Stomach (tissue), 9 donors: ENCODE measurements around the gene CORO2B. TPM values are rescaled to one million over a fixed set of nuclear protein-coding genes. Genes with fewer than 3 reads are reported as not detected.
A peak's percentile ranks its signal among the peaks of the same experiment; 100 is the strongest.

Experiments used
- DNase-seq, 2 donors: peaks; one replicate each; pipeline versions ENCODE4 v3.0.0 to v3.0.0-alpha.2; 2013 to 2019
- H3K27ac ChIP-seq, 5 donors: fragments of 200-600 bp in 4 of 5; sonication (generic) in 4 of 5; one replicate each; pipeline ENCODE4 v1.5.1; 2013 to 2019; ENCODE audit warnings: mild to moderate bottlenecking in 1 of 5, moderate library complexity in 1 of 5
- H3K27me3 ChIP-seq, 3 donors: fragments of 200-600 bp; sonication (generic); one replicate each; pipeline ENCODE4 v1.5.1; 2017 to 2019; ENCODE audit warnings: mixed run types in 1 of 3
- H3K36me3 ChIP-seq, 4 donors: fragments of 200-600 bp; sonication (generic); 1 replicate in 3 of 4; 2 replicates in 1 of 4; pipeline ENCODE4 v1.5.1; 2016 to 2019
- H3K4me1 ChIP-seq, 4 donors: fragments of 200-600 bp; sonication (generic); one replicate each; pipeline ENCODE4 v1.5.1; 2016 to 2019
- H3K4me3 ChIP-seq, 4 donors: fragments of 200-600 bp; sonication (generic) in 3 of 4; one replicate each; pipeline ENCODE4 v1.5.1; 2016 to 2019; ENCODE audit warnings: mild to moderate bottlenecking in 1 of 4
- H3K9me3 ChIP-seq, 4 donors: fragments of 200-600 bp; sonication (generic); one replicate each; pipeline ENCODE4 v1.5.1; 2016 to 2019
- CTCF ChIP-seq, 7 experiments: fragments of 450-650 bp in 4 of 7; fragments of 200-600 bp in 3 of 7; sonication (generic) in 3 of 7; IDR thresholded peaks; one replicate each; pipeline ENCODE4 v1.5.1; 2016 to 2019; ENCODE audit warnings: antibody characterized with exemption in 7 of 7, control low read depth in 2 of 7, mild to moderate bottlenecking in 1 of 7
- EP300 ChIP-seq: sonication (generic); formaldehyde crosslinking; IDR thresholded peaks from one replicate; pipeline ENCODE4 v1.6.1; 2017; ENCODE audit warnings: antibody characterized with exemption
- POLR2A ChIP-seq, 4 donors: fragments of 450-650 bp; IDR thresholded peaks; one replicate each; pipeline ENCODE4 v1.6.1; 2016; ENCODE audit warnings: antibody characterized with exemption in 4 of 4, control low read depth in 2 of 4, mild to moderate bottlenecking in 1 of 4, moderate library complexity in 1 of 4
- POLR2AphosphoS5 ChIP-seq, 3 donors: sonication (generic); formaldehyde crosslinking; IDR thresholded peaks; one replicate each; pipeline ENCODE4 v1.6.1; 2016; ENCODE audit warnings: antibody characterized with exemption in 3 of 3
- WGBS, 5 donors: extraction: QIAGEN DNeasy Blood & Tissue Kit in 3 of 5; methylation state at CpG; one replicate each; pipeline versions ENCODE4 v1.1.5 to v1.1.7; 2013 to 2018; 5-methylcytosine and 5-hydroxymethylcytosine counted together
- intact Hi-C: fragments of 100-400 bp; cut with DNase I; formaldehyde crosslinking; loops from one replicate; pipeline ENCODE4 v1.15.1; 2023; ENCODE audit warnings: low total_unique reads
- polyA plus RNA-seq, 3 donors: library from polyadenylated mRNA; stranded (reverse); fragments of 200-250 nt; gene quantifications; one replicate each; pipeline ENCODE4 v1.2.3, GENCODE V29; 2013
- total RNA-seq, 5 donors: library from RNA; depleted of rRNA; stranded (reverse); fragments of >200 nt; gene quantifications; one replicate each; pipeline versions ENCODE4 v1.1.0 to v1.2.3, GENCODE V29; 2014 to 2016
- donor health status: healthy with polysubstance abuse.
- donor health status: Bipolar disorder and iron deficiency.
- donor health status: healthy.

CORO2B gene
- total and polyA plus RNA-seq, 8 donors: 0.89 to 3.7 (median 2.3) TPM; not detected in 1

GRCh38 chr15:68614286-68615035, 35.7 kb downstream of the CORO2B start:
- H3K27me3 ChIP-seq: peaks cover 0 to 7% (median 0%) of the 10 kb centered on the region in 3 donors
- H3K4me1 ChIP-seq: peaks cover 0 to 17% (median 12%) of the 10 kb centered on the region in 4 donors
- peak in 1 of 2 donors; percentile 78 for DNase-seq
- H3K4me3 ChIP-seq: no peak overlapping the region
- peak overlapping the region; percentile 10 to 58 (median 40) for H3K27ac ChIP-seq
- H3K9me3 ChIP-seq: no peaks in the 10 kb centered on the region
- WGBS, 5 donors: 39 to 56% (median 46%) methylated on average over 16 to 17 of the region's 17 CpGs
- intact Hi-C loops: no loop called here
- H3K36me3 ChIP-seq: no peaks in the 10 kb centered on the region
- TF ChIP-seq POLR2A (IDR thresholded peaks at IDR 0.05) (no peak), CTCF (IDR thresholded peaks at IDR 0.05) (no peak), POLR2AphosphoS5 (IDR thresholded peaks at IDR 0.05) (no peak)

GRCh38 chr15:68615301-68615700, 36.5 kb downstream of the CORO2B start:
- no peaks in the 10 kb centered on the region for H3K36me3 ChIP-seq
- peaks cover 0 to 17% (median 12%) of the 10 kb centered on the region in 4 donors for H3K4me1 ChIP-seq
- intact Hi-C loops: no loop called here
- no peak for DNase-seq
- H3K27me3 ChIP-seq: peaks cover 0 to 5% (median 0%) of the 10 kb centered on the region in 3 donors
- peak overlapping the region in 4 of 5 donors; percentile 21 to 58 (median 40) for H3K27ac ChIP-seq
- no peaks in the 10 kb centered on the region for H3K9me3 ChIP-seq
- H3K4me3 ChIP-seq: no peak overlapping the region
- WGBS, 5 donors: 50 to 81% (median 67%) methylated on average over 1 of the region's 1 CpG
- TF ChIP-seq POLR2AphosphoS5 (IDR thresholded peaks at IDR 0.05) (no peak), POLR2A (IDR thresholded peaks at IDR 0.05) (no peak), CTCF (IDR thresholded peaks at IDR 0.05) (no peak), EP300 (no peak)

GRCh38 chr15:68615811-68616210, 37.0 kb downstream of the CORO2B start:
- peak overlapping the region in 1 of 5 donors; percentile 21 for H3K27ac ChIP-seq
- DNase-seq: no peak
- no peak overlapping the region for H3K4me3 ChIP-seq
- 77 to 92% (median 84%) methylated on average over 6 of the region's 6 CpGs for WGBS, 5 donors
- H3K36me3 ChIP-seq: no peaks in the 10 kb centered on the region
- TF ChIP-seq EP300: no peak
- no peak for TF ChIP-seq CTCF (IDR thresholded peaks at IDR 0.05)
- TF ChIP-seq POLR2A (IDR thresholded peaks at IDR 0.05): no peak
- no peak for TF ChIP-seq POLR2AphosphoS5 (IDR thresholded peaks at IDR 0.05)
- H3K27me3 ChIP-seq: peaks cover 0 to 4% (median 0%) of the 10 kb centered on the region in 3 donors
- intact Hi-C loops: no loop called here
- no peaks in the 10 kb centered on the region for H3K9me3 ChIP-seq
- H3K4me1 ChIP-seq: peaks cover 0 to 22% (median 12%) of the 10 kb centered on the region in 4 donors

GRCh38 chr15:68616397-68616796, 37.6 kb downstream of the CORO2B start:
- Histone ChIP-seq H3K9me3 (no peaks in the 10 kb centered on the region), H3K27me3 (peaks cover 0 to 4% (median 0%) of the 10 kb centered on the region in 3 donors), H3K4me3 (no peak overlapping the region), H3K27ac (no peak overlapping the region), H3K36me3 (no peaks in the 10 kb centered on the region), H3K4me1 (peaks cover 5 to 28% (median 15%) of the 10 kb centered on the region in 4 donors)
- intact Hi-C loops: no loop called here
- TF ChIP-seq CTCF (IDR thresholded peaks at IDR 0.05) (no peak), EP300 (no peak), POLR2AphosphoS5 (IDR thresholded peaks at IDR 0.05) (no peak), POLR2A (IDR thresholded peaks at IDR 0.05) (no peak)
- DNase-seq: no peak
- WGBS, 5 donors: 90 to 94% (median 92%) methylated on average over 11 to 16 of the region's 16 CpGs
